G401.6 (cell line): ENCODE measurements around the gene SLC19A2.
"Not testable (repeated sequence)": the region's sequence is repeated elsewhere in the genome, so short reads cannot be mapped to it uniquely, and the experiment has no call there.

Experiments
- FAIRE-seq: peaks from 2 replicates; lab custom pipeline; 2012; peaks lifted over from hg19 to GRCh38; lab: Jason Lieb, UNC

SLC19A2 gene, protein sequence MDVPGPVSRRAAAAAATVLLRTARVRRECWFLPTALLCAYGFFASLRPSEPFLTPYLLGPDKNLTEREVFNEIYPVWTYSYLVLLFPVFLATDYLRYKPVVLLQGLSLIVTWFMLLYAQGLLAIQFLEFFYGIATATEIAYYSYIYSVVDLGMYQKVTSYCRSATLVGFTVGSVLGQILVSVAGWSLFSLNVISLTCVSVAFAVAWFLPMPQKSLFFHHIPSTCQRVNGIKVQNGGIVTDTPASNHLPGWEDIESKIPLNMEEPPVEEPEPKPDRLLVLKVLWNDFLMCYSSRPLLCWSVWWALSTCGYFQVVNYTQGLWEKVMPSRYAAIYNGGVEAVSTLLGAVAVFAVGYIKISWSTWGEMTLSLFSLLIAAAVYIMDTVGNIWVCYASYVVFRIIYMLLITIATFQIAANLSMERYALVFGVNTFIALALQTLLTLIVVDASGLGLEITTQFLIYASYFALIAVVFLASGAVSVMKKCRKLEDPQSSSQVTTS

GRCh38 chr1:169485431-169486280, at the start of gene SLC19A2:
Gene SLC19A2, minus strand, starts transcription at chr1:169485944. Its CDS starts 178 bp downstream, at chr1:169485766.
- FAIRE-seq = peak; percentile 94

GRCh38 chr1:169534653-169535052, 48.9 kb upstream of the SLC19A2 start:
- no peak for FAIRE-seq

DNA sequence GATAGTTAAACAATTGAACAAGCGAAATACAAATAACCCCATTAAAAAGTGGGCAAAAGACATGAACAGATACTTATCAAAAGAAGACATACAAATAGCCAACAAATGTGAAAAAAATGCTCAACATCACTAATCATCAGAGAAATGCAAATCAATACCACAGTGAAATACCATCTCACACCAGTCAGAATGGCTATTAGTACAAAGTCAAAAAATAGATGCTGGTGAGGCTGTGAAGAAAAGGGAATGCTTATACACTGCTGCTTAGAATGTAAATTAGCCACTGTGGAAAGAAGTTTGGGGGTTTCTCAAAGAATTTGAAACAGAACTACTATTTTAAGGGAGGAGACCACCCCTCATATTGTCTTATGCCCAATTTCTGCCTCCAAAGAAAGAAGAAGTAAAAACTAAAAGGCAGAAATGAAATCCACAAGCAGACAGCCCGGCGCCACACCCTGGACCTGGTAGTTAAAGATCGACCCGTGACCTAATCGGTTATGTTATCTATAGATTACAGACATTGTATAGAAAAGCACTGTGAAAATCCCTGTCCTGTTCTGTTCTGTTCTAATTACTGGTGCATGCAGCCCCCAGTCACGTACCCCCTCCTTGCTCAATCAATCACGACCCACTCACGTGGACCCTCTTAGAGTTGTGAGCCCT, 47.9 kb upstream of the SLC19A2 start:
- FAIRE-seq = not testable (repeated sequence)

- FAIRE-seq = no peak
Measured at GRCh38 chr1:169530448-169530847, 44.7 kb upstream of the SLC19A2 start.

- FAIRE-seq = no peak
Measured at GRCh38 chr1:169529068-169529642, 43.4 kb upstream of the SLC19A2 start.

GRCh38 chr1:169528215-169529067, 42.7 kb upstream of the SLC19A2 start:
- FAIRE-seq = no peak

GRCh38 chr1:169527451-169528214, 41.9 kb upstream of the SLC19A2 start:
- no peak for FAIRE-seq

DNA sequence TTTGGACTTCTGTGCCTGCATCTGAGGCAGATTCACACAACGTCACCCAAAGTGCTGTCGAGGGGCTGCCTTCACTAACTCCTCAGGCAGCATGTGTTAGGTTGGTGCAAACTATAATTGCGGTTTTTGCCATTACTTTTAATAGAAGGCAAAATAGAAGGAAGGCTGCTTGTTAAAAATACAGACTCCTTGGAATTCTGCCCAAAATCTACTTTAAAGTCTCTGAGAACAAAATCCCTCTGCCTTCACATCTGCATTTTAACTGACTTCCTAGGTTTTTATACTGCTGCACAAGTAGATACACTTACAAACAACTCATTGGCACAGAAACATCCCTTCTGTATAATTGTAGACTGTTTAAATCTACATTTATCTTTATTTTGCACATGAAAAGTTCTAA, 41.3 kb upstream of the SLC19A2 start:
- no peak for FAIRE-seq

DNA sequence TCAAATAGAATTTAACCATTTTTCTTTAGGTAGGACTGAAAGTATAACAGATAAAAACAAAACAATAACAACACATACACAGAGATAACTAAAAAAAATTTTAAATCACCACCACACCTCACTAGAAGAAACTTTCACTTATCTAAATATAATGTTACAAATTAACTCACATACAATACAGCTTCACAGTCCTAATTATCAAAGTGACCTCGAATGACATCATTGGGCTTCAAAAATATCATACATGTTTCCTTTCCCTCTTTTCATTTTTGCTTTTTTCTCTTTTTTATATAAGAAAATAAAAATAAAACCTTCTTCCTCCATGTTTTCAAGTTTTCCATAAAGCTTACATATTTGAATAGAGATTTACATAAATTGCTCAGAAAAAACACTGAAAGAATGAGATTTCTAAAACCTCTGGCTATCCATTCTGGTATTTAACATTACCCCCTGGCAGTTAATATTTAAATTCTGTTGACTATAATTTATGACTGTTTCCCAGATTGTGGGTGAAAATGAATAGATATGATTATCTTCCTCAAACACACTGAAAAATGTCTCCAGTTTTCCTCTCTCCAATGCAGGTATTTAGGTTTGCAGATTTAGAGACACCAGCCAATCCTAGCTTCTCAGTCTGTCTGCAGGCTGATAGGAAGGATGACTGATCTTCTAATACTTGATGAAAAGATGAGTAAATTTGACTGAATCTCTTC, 40.5 kb upstream of the SLC19A2 start:
- no peak for FAIRE-seq

- FAIRE-seq = no peak
Measured at GRCh38 chr1:169525391-169525790, 39.6 kb upstream of the SLC19A2 start.

DNA sequence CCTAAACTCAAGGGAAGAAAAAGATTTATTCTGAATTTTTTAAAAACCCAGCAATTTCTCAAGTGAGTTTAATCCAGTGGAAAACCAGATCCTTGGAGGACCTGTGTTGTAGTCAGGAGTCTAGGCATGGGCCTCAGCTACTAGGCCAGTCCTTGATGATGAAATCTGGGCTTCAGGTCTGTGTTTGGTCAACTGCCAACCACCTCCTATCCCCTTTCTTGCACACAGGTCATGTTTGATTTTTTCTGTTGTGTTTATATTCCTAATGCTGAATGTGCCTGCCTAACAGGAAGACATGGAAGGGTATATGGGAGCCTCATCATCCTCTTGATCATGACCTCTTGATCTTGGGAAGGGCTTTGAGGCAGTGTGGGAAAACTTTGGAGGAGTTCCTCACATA, 38.2 kb upstream of the SLC19A2 start:
- no peak for FAIRE-seq

- FAIRE-seq = no peak
Measured at GRCh38 chr1:169521226-169521625, 35.5 kb upstream of the SLC19A2 start.

- no peak for FAIRE-seq
Measured at GRCh38 chr1:169517558-169518186, 31.9 kb upstream of the SLC19A2 start.

DNA sequence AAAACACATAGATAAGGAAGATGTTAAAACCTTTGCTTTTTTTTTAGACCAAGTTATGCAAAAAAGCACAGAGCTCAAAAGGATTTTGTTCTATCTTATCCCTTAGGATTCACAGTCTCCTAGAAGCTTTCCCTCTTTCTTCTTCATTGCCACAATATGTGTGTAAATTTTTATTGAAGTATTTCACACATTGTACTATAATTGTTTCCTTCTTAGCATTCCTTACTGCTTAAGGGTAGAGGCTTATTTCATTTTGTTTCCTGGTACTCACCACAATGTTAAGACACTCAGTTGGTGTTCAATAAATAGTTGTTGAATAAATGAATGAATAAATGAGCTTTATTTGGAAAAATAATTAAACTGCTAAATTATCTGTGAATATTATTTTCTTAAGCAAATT, 29.9 kb upstream of the SLC19A2 start:
- no peak for FAIRE-seq

GRCh38 chr1:169514566-169515270, 29.0 kb upstream of the SLC19A2 start:
- no peak for FAIRE-seq

DNA sequence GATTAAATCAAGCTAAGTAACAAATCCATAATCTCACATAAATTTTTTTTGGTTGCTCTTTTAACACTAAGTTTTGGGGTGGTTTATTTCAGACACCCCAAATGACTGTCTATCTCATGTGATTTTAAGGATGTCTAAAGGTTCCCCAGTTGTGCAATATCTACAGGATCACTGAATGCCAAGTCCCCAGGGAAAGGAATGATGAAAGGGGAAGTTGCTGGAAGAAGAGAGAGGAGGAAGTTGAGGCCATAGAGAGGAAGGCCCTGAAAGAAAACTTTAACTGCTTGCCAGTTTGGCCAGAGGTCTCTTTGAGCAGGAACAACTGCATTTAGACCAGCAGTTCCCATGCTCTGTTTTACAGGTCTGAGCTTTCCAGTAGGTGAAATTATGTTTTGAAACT, 27.5 kb upstream of the SLC19A2 start:
- no peak for FAIRE-seq

DNA sequence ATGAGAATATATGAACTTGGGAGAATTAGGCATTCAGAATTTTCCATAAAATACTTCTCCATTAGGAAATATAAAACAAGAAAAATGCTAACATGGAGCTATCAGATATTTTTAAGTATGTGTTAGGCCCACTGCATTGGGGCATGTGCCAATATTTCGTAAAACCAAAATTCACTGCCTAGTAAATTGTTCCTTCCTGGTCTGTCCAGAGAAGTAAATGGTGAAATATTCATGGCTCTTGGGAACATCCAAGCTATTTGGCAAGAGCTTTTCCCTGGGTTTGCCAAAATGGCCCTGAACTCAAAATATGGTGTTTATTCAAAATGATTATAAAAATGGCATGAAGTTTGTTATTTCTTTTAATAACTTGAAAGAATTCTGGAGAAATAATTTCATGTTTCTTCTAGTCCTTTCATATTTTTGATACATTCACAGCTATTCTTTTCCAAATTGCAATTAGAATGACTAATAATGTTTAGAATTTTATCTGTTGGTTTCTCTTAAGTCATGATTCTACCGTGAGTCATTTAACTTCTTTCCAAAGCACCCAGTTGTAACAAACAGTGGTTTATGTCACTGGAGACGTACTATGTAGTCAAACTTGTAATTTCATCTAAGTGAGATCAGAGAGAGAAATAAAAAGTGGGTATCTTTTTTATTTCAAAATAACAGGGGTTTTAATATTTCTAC, 25.7 kb upstream of the SLC19A2 start:
- no peak for FAIRE-seq

DNA sequence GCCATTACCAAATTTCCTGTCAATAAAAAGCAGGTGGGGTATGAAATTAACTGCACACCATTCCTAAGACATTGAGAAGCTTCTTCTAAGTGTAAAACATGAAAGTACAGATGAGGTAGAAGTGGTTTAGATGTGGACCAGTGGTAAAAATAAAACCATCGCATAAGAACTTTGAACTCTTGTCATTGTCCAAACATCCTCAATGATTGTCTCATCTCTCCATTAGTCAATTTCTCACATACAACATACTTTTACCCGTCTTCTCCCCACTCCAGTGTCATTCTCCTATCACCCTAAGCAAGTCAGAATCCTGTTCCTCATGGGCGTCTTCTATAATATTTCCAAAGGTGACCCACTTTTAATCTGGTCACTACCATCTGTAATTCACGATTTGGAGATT, 24.3 kb upstream of the SLC19A2 start:
- no peak for FAIRE-seq
